ENCODE data around the gene MACC1. TPM values are rescaled to one million over a fixed set of nuclear protein-coding genes. Genes with fewer than 3 reads are reported as not detected.

The MACC1 gene
- polyA plus RNA-seq, 1 donor (not counting 4 experiments of a cell fraction or from before 2014, with no cell fraction given), result 16.4 TPM

- H4K20me1 ChIP-seq (ENCODE audit: control insufficient read depth, extremely low read depth, insufficient read depth, low read length), result no peaks in the 10 kb centered on the region
- H3K4me2 ChIP-seq (ENCODE audit: control insufficient read depth, extremely low read depth, insufficient read depth, low read depth, low read length), result no peak overlapping the region
- H2AFZ ChIP-seq (ENCODE audit: control insufficient read depth, low read length), result no peak overlapping the region
- no peaks in the 10 kb centered on the region for H3K79me2 ChIP-seq (ENCODE audit: control insufficient read depth, insufficient read depth, low read length)
- FAIRE-seq (no peak), DNase-seq (ENCODE audit: low read depth, low spot score) (no peak)
- no peaks in the 10 kb centered on the region for H3K9me3 ChIP-seq (ENCODE audit: control insufficient read depth, low read depth, low read length)
- dilution Hi-C loops (cut with MboI; ENCODE audit: extremely low pct_ligation_motif_present, low sequenced_read_pairs), result no loop called here
- H3K9me1 ChIP-seq (ENCODE audit: control insufficient read depth, extremely low read depth, insufficient read depth, low read length), result no peaks in the 10 kb centered on the region
- no peak overlapping the region for H3K4me3 ChIP-seq (ENCODE audit: control insufficient read depth in 2 of 3, extremely low read depth in 1 of 3, insufficient read depth in 2 of 3, low read depth in 1 of 3, low read length in 3 of 3)
- no peaks in the 10 kb centered on the region for H3K36me3 ChIP-seq (ENCODE audit: control insufficient read depth in 2 of 2, extremely low read depth in 1 of 2, insufficient read depth in 2 of 2, low read length in 2 of 2)
- no peak overlapping the region for H3K27ac ChIP-seq (ENCODE audit: control insufficient read depth, insufficient read depth, low read length)
- TF ChIP-seq, protein P1, sequence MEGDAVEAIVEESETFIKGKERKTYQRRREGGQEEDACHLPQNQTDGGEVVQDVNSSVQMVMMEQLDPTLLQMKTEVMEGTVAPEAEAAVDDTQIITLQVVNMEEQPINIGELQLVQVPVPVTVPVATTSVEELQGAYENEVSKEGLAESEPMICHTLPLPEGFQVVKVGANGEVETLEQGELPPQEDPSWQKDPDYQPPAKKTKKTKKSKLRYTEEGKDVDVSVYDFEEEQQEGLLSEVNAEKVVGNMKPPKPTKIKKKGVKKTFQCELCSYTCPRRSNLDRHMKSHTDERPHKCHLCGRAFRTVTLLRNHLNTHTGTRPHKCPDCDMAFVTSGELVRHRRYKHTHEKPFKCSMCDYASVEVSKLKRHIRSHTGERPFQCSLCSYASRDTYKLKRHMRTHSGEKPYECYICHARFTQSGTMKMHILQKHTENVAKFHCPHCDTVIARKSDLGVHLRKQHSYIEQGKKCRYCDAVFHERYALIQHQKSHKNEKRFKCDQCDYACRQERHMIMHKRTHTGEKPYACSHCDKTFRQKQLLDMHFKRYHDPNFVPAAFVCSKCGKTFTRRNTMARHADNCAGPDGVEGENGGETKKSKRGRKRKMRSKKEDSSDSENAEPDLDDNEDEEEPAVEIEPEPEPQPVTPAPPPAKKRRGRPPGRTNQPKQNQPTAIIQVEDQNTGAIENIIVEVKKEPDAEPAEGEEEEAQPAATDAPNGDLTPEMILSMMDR (optimal IDR thresholded peaks at IDR 0.05 in 1 of 3, IDR thresholded peaks at IDR 0.05 in 1 of 3, conservative IDR thresholded peaks at IDR 0.05 in 1 of 3; ENCODE audit: extremely low read depth in 1 of 3, insufficient read depth in 2 of 3, low read length in 3 of 3), result no peak
- no peak for TF ChIP-seq EZH2 (IDR thresholded peaks at IDR 0.05; ENCODE audit: low read length)
- no peaks in the 10 kb centered on the region for H3K27me3 ChIP-seq (ENCODE audit: control insufficient read depth, extremely low read depth, insufficient read depth, low read length)
- no peak overlapping the region for H3K9ac ChIP-seq (ENCODE audit: control insufficient read depth, extremely low read depth, insufficient read depth, low read length)
- no peaks in the 10 kb centered on the region for H3K4me1 ChIP-seq (ENCODE audit: control insufficient read depth, extremely low read depth, insufficient read depth, low read length)
Observed at GRCh38 chr7:20085086-20085485, 132.1 kb downstream of the MACC1 start.

Other genes starting within 250 kb of the MACC1 start
- 8.3 to 14.3 TPM (median 10.9 TPM) in 3 replicates for gene ITGB8, start 113.5 kb upstream of the MACC1 start, polyA plus RNA-seq

All from keratinocyte (primary cell).